GM23338 (cell line): ENCODE measurements around the gene FAM32A.

Source experiments
- CREB1 ChIP-seq: fragments of 250-450 bp; sonication (Bioruptor Pico); IDR thresholded peaks from 2 replicates; pipeline ENCODE4 v1.5.0; 2020; ENCODE audit warnings: low read depth, mild to moderate bottlenecking, moderate library complexity
- ETS1 ChIP-seq: IDR thresholded peaks from 2 replicates; pipeline ENCODE4 v1.6.1; 2016; ENCODE audit warnings: antibody characterized with exemption
- EZH2 ChIP-seq: fragments of 200-600 bp; sonication (generic); IDR thresholded peaks from one replicate; pipeline ENCODE4 v1.8.0; 2017; ENCODE audit warnings: antibody characterized with exemption, mild to moderate bottlenecking, low read depth; ENCODE audit not compliant: unreplicated experiment
- EZH2phosphoT487 ChIP-seq: fragments of 200-600 bp; sonication (generic); IDR thresholded peaks from one replicate; pipeline ENCODE4 v1.8.1; 2018; ENCODE audit warnings: antibody characterized with exemption; ENCODE audit not compliant: unreplicated experiment
- JUNB ChIP-seq: IDR thresholded peaks from one replicate; pipeline ENCODE4 v1.6.1; 2016; ENCODE audit warnings: antibody characterized with exemption; ENCODE audit not compliant: unreplicated experiment
- NANOG ChIP-seq: IDR thresholded peaks from 2 replicates; pipeline ENCODE4 v1.6.1; 2016; ENCODE audit warnings: antibody characterized with exemption, borderline replicate concordance
- POLR2AphosphoS5 ChIP-seq: IDR thresholded peaks from 2 replicates; pipeline ENCODE4 v1.6.1; 2016; ENCODE audit warnings: antibody characterized with exemption, low read depth
- REST ChIP-seq: IDR thresholded peaks from one replicate; pipeline ENCODE4 v1.6.1; 2018; ENCODE audit warnings: antibody characterized with exemption; ENCODE audit not compliant: unreplicated experiment
- TF ChIP-seq, protein P1 (sequence below), 2 experiments: fragments of 200-600 bp in 1 of 2; sonication (generic) in 1 of 2; conservative IDR thresholded peaks; 2 replicates each; pipeline versions ENCODE4 v1.5.1 to v1.6.1; 2016 to 2017; ENCODE audit warnings: antibody characterized with exemption in 2 of 2, low read depth in 2 of 2, mild to moderate bottlenecking in 2 of 2, moderate library complexity in 1 of 2
- TF ChIP-seq, protein P2 (sequence below): fragments of 250-450 bp; sonication (Bioruptor Pico); IDR thresholded peaks from 2 replicates; pipeline ENCODE4 v1.5.0; 2020; ENCODE audit warnings: mild to moderate bottlenecking, moderate library complexity

DNA sequence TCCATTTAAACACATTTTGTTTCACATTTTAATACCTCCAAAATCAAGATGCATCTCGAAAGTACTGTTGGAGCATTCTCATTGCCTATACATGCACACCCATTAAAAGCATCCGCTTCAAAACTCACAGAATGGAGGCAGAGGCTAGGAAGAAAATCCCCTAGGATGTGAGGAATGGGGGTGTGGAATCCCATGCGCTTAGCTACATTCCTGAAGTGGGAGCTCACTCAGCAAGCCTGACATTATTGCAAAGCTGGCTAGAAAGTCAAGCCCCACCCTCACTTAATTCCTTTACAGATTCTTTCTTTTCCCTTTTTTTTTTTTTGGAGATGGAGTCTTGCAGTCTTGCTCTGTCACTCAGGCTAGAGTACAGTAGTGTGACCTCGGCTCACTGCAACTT, 4.6 kb upstream of the FAM32A start:
- TF ChIP-seq, protein P1, sequence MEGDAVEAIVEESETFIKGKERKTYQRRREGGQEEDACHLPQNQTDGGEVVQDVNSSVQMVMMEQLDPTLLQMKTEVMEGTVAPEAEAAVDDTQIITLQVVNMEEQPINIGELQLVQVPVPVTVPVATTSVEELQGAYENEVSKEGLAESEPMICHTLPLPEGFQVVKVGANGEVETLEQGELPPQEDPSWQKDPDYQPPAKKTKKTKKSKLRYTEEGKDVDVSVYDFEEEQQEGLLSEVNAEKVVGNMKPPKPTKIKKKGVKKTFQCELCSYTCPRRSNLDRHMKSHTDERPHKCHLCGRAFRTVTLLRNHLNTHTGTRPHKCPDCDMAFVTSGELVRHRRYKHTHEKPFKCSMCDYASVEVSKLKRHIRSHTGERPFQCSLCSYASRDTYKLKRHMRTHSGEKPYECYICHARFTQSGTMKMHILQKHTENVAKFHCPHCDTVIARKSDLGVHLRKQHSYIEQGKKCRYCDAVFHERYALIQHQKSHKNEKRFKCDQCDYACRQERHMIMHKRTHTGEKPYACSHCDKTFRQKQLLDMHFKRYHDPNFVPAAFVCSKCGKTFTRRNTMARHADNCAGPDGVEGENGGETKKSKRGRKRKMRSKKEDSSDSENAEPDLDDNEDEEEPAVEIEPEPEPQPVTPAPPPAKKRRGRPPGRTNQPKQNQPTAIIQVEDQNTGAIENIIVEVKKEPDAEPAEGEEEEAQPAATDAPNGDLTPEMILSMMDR (conservative IDR thresholded peaks at IDR 0.05; ENCODE audit: low read depth in 2 of 2) = no peak
- no peak for TF ChIP-seq POLR2AphosphoS5
- TF ChIP-seq CREB1 = no peak
- TF ChIP-seq, protein P2, sequence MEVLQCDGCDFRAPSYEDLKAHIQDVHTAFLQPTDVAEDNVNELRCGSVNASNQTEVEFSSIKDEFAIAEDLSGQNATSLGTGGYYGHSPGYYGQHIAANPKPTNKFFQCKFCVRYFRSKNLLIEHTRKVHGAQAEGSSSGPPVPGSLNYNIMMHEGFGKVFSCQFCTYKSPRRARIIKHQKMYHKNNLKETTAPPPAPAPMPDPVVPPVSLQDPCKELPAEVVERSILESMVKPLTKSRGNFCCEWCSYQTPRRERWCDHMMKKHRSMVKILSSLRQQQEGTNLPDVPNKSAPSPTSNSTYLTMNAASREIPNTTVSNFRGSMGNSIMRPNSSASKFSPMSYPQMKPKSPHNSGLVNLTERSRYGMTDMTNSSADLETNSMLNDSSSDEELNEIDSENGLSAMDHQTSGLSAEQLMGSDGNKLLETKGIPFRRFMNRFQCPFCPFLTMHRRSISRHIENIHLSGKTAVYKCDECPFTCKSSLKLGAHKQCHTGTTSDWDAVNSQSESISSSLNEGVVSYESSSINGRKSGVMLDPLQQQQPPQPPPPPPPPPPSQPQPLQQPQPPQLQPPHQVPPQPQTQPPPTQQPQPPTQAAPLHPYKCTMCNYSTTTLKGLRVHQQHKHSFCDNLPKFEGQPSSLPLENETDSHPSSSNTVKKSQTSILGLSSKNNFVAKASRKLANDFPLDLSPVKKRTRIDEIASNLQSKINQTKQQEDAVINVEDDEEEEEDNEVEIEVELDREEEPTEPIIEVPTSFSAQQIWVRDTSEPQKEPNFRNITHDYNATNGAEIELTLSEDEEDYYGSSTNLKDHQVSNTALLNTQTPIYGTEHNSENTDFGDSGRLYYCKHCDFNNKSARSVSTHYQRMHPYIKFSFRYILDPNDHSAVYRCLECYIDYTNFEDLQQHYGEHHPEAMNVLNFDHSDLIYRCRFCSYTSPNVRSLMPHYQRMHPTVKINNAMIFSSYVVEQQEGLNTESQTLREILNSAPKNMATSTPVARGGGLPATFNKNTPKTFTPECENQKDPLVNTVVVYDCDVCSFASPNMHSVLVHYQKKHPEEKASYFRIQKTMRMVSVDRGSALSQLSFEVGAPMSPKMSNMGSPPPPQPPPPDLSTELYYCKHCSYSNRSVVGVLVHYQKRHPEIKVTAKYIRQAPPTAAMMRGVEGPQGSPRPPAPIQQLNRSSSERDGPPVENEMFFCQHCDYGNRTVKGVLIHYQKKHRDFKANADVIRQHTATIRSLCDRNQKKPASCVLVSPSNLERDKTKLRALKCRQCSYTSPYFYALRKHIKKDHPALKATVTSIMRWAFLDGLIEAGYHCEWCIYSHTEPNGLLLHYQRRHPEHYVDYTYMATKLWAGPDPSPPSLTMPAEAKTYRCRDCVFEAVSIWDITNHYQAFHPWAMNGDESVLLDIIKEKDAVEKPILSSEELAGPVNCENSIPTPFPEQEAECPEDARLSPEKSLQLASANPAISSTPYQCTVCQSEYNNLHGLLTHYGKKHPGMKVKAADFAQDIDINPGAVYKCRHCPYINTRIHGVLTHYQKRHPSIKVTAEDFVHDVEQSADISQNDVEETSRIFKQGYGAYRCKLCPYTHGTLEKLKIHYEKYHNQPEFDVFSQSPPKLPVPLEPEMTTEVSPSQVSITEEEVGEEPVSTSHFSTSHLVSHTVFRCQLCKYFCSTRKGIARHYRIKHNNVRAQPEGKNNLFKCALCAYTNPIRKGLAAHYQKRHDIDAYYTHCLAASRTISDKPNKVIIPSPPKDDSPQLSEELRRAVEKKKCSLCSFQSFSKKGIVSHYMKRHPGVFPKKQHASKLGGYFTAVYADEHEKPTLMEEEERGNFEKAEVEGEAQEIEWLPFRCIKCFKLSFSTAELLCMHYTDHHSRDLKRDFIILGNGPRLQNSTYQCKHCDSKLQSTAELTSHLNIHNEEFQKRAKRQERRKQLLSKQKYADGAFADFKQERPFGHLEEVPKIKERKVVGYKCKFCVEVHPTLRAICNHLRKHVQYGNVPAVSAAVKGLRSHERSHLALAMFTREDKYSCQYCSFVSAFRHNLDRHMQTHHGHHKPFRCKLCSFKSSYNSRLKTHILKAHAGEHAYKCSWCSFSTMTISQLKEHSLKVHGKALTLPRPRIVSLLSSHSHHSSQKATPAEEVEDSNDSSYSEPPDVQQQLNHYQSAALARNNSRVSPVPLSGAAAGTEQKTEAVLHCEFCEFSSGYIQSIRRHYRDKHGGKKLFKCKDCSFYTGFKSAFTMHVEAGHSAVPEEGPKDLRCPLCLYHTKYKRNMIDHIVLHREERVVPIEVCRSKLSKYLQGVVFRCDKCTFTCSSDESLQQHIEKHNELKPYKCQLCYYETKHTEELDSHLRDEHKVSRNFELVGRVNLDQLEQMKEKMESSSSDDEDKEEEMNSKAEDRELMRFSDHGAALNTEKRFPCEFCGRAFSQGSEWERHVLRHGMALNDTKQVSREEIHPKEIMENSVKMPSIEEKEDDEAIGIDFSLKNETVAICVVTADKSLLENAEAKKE = no peak
- no peak for TF ChIP-seq JUNB
- TF ChIP-seq EZH2phosphoT487 = no peak
- no peak for TF ChIP-seq EZH2
- TF ChIP-seq REST = no peak
- TF ChIP-seq NANOG = no peak
- TF ChIP-seq ETS1 = no peak
